Measurements from ENCODE around the gene TSTD1. TPM values are rescaled to one million over a fixed set of nuclear protein-coding genes. Genes with fewer than 3 reads are reported as not detected.
"Not testable (repeated sequence)": the region's sequence is repeated elsewhere in the genome, so short reads cannot be mapped to it uniquely, and the experiment has no call there.

Gene TSTD1
- total and polyA plus RNA-seq, 2 donors from 2014 or later: 74.5 to 200 TPM

DNA sequence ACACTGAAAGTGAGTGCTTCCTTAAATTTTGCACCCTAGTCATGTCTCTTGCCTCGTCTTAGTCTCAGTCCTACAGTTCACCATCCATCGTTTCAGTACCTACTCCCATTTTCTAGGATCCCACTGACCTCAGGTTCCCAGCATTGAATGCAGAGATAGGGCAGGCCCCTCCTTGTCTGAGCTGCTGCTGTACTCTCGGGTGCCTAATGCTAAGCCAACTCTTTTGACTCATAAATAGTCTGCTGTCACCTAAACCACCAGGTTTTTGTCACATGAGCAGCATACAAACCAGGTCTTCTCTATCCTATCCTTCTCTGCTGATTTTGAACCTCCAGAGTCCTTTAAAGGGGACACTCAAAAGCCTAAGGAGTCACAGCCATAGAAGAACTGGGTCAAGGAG, 27.9 kb upstream of the TSTD1 start:
- no peaks in the 10 kb centered on the region for H3K4me1 ChIP-seq (ENCODE audit: control insufficient read depth in 2 of 3, insufficient read depth in 2 of 3, low read depth in 1 of 3, low read length in 3 of 3)
- no peaks in the 10 kb centered on the region for H3K27me3 ChIP-seq (ENCODE audit: control insufficient read depth, insufficient read depth, low read length)
- no peaks in the 10 kb centered on the region for H3K36me3 ChIP-seq (ENCODE audit: control insufficient read depth in 2 of 3, insufficient read depth in 3 of 3, low read length in 3 of 3)
- intact Hi-C loops (cut with DNase I): no loop called here
- H3K4me3 ChIP-seq (ENCODE audit: low read length in 3 of 3): no peak overlapping the region
- TF ChIP-seq CTCF (IDR thresholded peaks at IDR 0.05; ENCODE audit: borderline replicate concordance, extremely low read depth, insufficient read depth): no peak
- FAIRE-seq: no peak
- no peak overlapping the region for H3K9ac ChIP-seq (ENCODE audit: low read length in 3 of 3)
- DNase-seq: no peak
- H3K27ac ChIP-seq (ENCODE audit: low read depth in 2 of 2, low read length in 2 of 2): no peak overlapping the region
- H3K9me3 ChIP-seq (ENCODE audit: control insufficient read depth in 2 of 3, insufficient read depth in 1 of 3, low read length in 3 of 3): no peaks in the 10 kb centered on the region

DNA sequence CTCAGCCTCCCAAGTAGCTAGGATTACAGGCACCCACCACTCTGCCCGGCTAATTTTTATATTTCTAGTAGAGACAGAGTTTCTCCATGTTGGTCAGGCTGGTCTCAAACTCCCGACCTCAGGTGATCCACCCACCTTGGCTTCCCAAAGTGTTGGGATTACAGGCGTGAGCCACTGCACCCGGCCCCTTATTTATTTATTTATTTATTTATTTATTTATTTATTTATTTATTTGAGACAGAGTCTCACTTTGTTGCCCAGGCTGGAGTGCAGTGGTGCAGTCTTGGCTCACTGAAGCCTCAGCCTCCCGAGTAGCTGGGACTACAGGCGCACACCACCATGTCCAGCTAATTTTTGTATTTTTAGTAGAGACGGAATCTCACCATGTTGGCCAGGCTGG, 26.9 kb upstream of the TSTD1 start:
- H3K4me1 ChIP-seq (ENCODE audit: control insufficient read depth in 2 of 3, insufficient read depth in 2 of 3, low read depth in 1 of 3, low read length in 3 of 3); H3K27ac ChIP-seq (ENCODE audit: low read depth in 2 of 2, low read length in 2 of 2); H3K36me3 ChIP-seq (ENCODE audit: control insufficient read depth in 2 of 3, insufficient read depth in 3 of 3, low read length in 3 of 3); H3K27me3 ChIP-seq (ENCODE audit: control insufficient read depth, insufficient read depth, low read length); DNase-seq; H3K9ac ChIP-seq (ENCODE audit: low read length in 3 of 3); FAIRE-seq; H3K4me3 ChIP-seq (ENCODE audit: low read length in 3 of 3); intact Hi-C loops (cut with DNase I); H3K9me3 ChIP-seq (ENCODE audit: control insufficient read depth in 2 of 3, insufficient read depth in 1 of 3, low read length in 3 of 3): not testable (repeated sequence)

DNA sequence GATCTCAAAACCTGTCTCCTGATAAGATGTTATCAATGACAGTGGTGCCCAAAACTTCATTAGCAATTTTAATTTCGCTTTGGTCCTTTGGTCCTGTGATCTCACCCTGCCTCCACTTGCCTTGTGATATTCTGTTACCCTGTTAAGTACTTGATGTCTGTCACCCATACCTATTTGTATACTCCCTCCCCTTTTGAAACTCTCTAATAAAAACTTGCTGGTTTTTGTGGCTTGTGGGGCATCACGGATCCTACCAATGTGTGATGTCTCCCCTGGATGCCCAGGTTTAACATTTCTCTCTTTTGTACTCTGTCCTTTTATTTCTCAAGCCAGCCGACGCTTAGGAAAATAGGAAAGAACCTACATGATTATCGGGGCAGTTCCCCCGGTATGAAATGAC, 25.2 kb upstream of the TSTD1 start:
- DNase-seq; H3K27ac ChIP-seq (ENCODE audit: low read depth in 2 of 2, low read length in 2 of 2); H3K9me3 ChIP-seq (ENCODE audit: control insufficient read depth in 2 of 3, insufficient read depth in 1 of 3, low read length in 3 of 3); H3K4me1 ChIP-seq (ENCODE audit: control insufficient read depth in 2 of 3, insufficient read depth in 2 of 3, low read depth in 1 of 3, low read length in 3 of 3); H3K9ac ChIP-seq (ENCODE audit: low read length in 3 of 3); H3K27me3 ChIP-seq (ENCODE audit: control insufficient read depth, insufficient read depth, low read length); intact Hi-C loops (cut with DNase I); FAIRE-seq; H3K36me3 ChIP-seq (ENCODE audit: control insufficient read depth in 2 of 3, insufficient read depth in 3 of 3, low read length in 3 of 3); H3K4me3 ChIP-seq (ENCODE audit: low read length in 3 of 3): not testable (repeated sequence)

DNA sequence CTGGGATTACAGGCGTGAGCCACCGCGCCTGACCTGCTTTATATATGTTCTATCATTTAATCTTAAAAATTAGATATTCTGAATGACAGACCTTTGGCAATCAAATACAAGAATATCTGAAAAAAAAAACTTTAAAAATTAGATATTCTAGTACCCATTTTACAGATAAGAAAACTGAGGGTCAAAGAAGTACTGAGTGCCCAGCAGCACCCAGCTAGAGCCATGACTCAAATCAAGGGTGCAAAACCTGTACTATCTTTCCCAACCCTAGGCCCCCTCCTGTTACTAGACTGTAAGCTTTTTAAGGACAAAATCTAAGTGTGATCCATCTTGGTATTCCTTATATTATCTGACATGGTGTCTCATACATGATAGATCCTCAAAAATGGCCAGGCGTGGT, 22.7 kb upstream of the TSTD1 start:
- H3K9me3 ChIP-seq (ENCODE audit: control insufficient read depth in 2 of 3, insufficient read depth in 1 of 3, low read length in 3 of 3): no peaks in the 10 kb centered on the region
- no peak overlapping the region for H3K27ac ChIP-seq (ENCODE audit: low read depth in 2 of 2, low read length in 2 of 2)
- no peaks in the 10 kb centered on the region for H3K4me1 ChIP-seq (ENCODE audit: control insufficient read depth in 2 of 3, insufficient read depth in 2 of 3, low read depth in 1 of 3, low read length in 3 of 3)
- no peaks in the 10 kb centered on the region for H3K36me3 ChIP-seq (ENCODE audit: control insufficient read depth in 2 of 3, insufficient read depth in 3 of 3, low read length in 3 of 3)
- FAIRE-seq (no peak), DNase-seq (no peak)
- intact Hi-C loops (cut with DNase I): no loop called here
- no peaks in the 10 kb centered on the region for H3K27me3 ChIP-seq (ENCODE audit: control insufficient read depth, insufficient read depth, low read length)
- no peak overlapping the region for H3K4me3 ChIP-seq (ENCODE audit: low read length in 3 of 3)
- no peak for TF ChIP-seq CTCF (IDR thresholded peaks at IDR 0.05; ENCODE audit: borderline replicate concordance, extremely low read depth, insufficient read depth)
- H3K9ac ChIP-seq (ENCODE audit: low read length in 3 of 3): no peak overlapping the region

DNA sequence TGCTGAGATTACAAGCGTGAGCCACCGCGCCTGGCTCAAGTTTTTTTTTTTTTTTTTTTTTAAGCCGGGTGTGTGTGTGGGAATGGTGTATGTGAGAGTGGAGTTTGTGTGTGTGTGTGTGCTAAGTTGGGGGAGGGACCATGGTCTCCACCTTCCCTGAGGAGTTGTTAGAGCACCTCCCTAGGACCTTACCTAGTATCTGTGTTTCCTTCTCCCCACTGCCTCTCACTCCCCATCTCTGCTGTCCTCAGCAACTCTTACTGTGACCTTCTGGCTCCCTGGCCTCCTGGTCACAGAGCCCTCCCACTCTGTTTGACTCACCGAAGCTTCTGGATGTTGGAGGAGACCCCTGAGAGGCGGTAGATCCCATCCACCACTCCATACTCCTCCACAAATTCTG, 20.5 kb upstream of the TSTD1 start:
- Histone ChIP-seq H3K27me3 (ENCODE audit: control insufficient read depth, insufficient read depth, low read length) (no peaks in the 10 kb centered on the region), H3K27ac (ENCODE audit: low read depth in 2 of 2, low read length in 2 of 2) (no peak overlapping the region), H3K4me1 (ENCODE audit: control insufficient read depth in 2 of 3, insufficient read depth in 2 of 3, low read depth in 1 of 3, low read length in 3 of 3) (no peaks in the 10 kb centered on the region), H3K36me3 (ENCODE audit: control insufficient read depth in 2 of 3, insufficient read depth in 3 of 3, low read length in 3 of 3) (no peaks in the 10 kb centered on the region), H3K4me3 (ENCODE audit: low read length in 3 of 3) (no peak overlapping the region), H3K9me3 (ENCODE audit: control insufficient read depth in 2 of 3, insufficient read depth in 1 of 3, low read length in 3 of 3) (no peaks in the 10 kb centered on the region), H3K9ac (ENCODE audit: low read length in 3 of 3) (no peak overlapping the region)
- no peak for FAIRE-seq
- no peak for TF ChIP-seq CTCF (IDR thresholded peaks at IDR 0.05; ENCODE audit: borderline replicate concordance, extremely low read depth, insufficient read depth)
- intact Hi-C loops (cut with DNase I): no loop called here
- no peak for DNase-seq

All from kidney (tissue), 14 donors.